ENCODE measurements around the gene AKR1D1.
"Not testable (repeated sequence)": the region's sequence is repeated elsewhere in the genome, so short reads cannot be mapped to it uniquely, and the experiment has no call there.

Gene AKR1D1

GRCh38 chr7:138076196-138076595, at the start of gene AKR1D1:
TSS of gene AKR1D1 (plus strand) at chr7:138076459. CDS start at chr7:138076519, 60 bp downstream.
- DNase-seq (ENCODE audit: low read depth) = no peak

GRCh38 chr7:138027100-138027499, 49.2 kb upstream of the AKR1D1 start:
- DNase-seq (ENCODE audit: low read depth) = no peak

- DNase-seq (ENCODE audit: low read depth) = no peak
Observed at GRCh38 chr7:138029126-138029525, 47.1 kb upstream of the AKR1D1 start.

- DNase-seq (ENCODE audit: low read depth) = no peak
Observed at GRCh38 chr7:138029941-138030340, 46.3 kb upstream of the AKR1D1 start.

- DNase-seq (ENCODE audit: low read depth) = no peak
Observed at GRCh38 chr7:138030679-138031351, 45.4 kb upstream of the AKR1D1 start.

- DNase-seq (ENCODE audit: low read depth) = no peak
Observed at GRCh38 chr7:138032186-138032585, 44.1 kb upstream of the AKR1D1 start.

- no peak for DNase-seq (ENCODE audit: low read depth)
Observed at GRCh38 chr7:138032770-138033169, 43.5 kb upstream of the AKR1D1 start.

GRCh38 chr7:138033241-138033640, 43.0 kb upstream of the AKR1D1 start:
- no peak for DNase-seq (ENCODE audit: low read depth)

- no peak for DNase-seq (ENCODE audit: low read depth)
Observed at GRCh38 chr7:138036135-138036534, 40.1 kb upstream of the AKR1D1 start.

GRCh38 chr7:138040063-138040462, 36.2 kb upstream of the AKR1D1 start:
- not testable (repeated sequence) for DNase-seq (ENCODE audit: low read depth)

GRCh38 chr7:138044897-138045296, 31.4 kb upstream of the AKR1D1 start:
- no peak for DNase-seq (ENCODE audit: low read depth)

GRCh38 chr7:138047907-138048306, 28.4 kb upstream of the AKR1D1 start:
- DNase-seq (ENCODE audit: low read depth) = no peak

- no peak for DNase-seq (ENCODE audit: low read depth)
Observed at GRCh38 chr7:138049505-138050116, 26.6 kb upstream of the AKR1D1 start.

- not testable (repeated sequence) for DNase-seq (ENCODE audit: low read depth)
Observed at GRCh38 chr7:138051712-138052247, 24.5 kb upstream of the AKR1D1 start.

- no peak for DNase-seq (ENCODE audit: low read depth)
Observed at GRCh38 chr7:138052696-138053095, 23.6 kb upstream of the AKR1D1 start.

- DNase-seq (ENCODE audit: low read depth) = not testable (repeated sequence)
Observed at GRCh38 chr7:138055698-138056097, 20.6 kb upstream of the AKR1D1 start.

- no peak for DNase-seq (ENCODE audit: low read depth)
Observed at GRCh38 chr7:138063400-138063799, 12.9 kb upstream of the AKR1D1 start.

- no peak for DNase-seq (ENCODE audit: low read depth)
Observed at GRCh38 chr7:138064856-138065357, 11.4 kb upstream of the AKR1D1 start.

- no peak for DNase-seq (ENCODE audit: low read depth)
Observed at GRCh38 chr7:138065827-138066226, 10.4 kb upstream of the AKR1D1 start.

GRCh38 chr7:138066954-138067394, 9.3 kb upstream of the AKR1D1 start:
- DNase-seq (ENCODE audit: low read depth) = no peak

- no peak for DNase-seq (ENCODE audit: low read depth)
Observed at GRCh38 chr7:138067774-138068173, 8.5 kb upstream of the AKR1D1 start.

GRCh38 chr7:138070908-138071307, 5.4 kb upstream of the AKR1D1 start:
- no peak for DNase-seq (ENCODE audit: low read depth)

GRCh38 chr7:138072726-138073125, 3.5 kb upstream of the AKR1D1 start:
- DNase-seq (ENCODE audit: low read depth) = no peak

All from activated T-helper 9 cell treated with anti-CD3 and anti-CD28 coated beads, Interleukin-2, amount 50 U/mL, for 16 hours (primary cell).